Epithelial cell of proximal tubule (primary cell): Measurements from ENCODE around the gene FNDC3B. TPM values are rescaled to one million over a fixed set of nuclear protein-coding genes. Genes with fewer than 3 reads are reported as not detected.
"Not testable (repeated sequence)": the region's sequence is repeated elsewhere in the genome, so short reads cannot be mapped to it uniquely, and the experiment has no call there.

Experiments used
- DNase-seq: peaks from one replicate; pipeline ENCODE4 v3.0.0-alpha.2; 2011; ENCODE audit warnings: low read depth
- H3K4me3 ChIP-seq: 2 replicates; pipeline ENCODE4 v1.5.1; 2011; ENCODE audit warnings: low read depth, mild to moderate bottlenecking, low read length
- total RNA-seq: library from RNA; depleted of rRNA; stranded (reverse); fragments of >200 nt; gene quantifications from 2 replicates; pipeline ENCODE4 v1.2.3, GENCODE V29; 2015
- TF ChIP-seq, protein P1 (sequence below): conservative IDR thresholded peaks from 2 replicates; pipeline ENCODE4 v1.5.1; 2012; ENCODE audit warnings: low read depth, mild to moderate bottlenecking, low read length

The FNDC3B gene
- total RNA-seq = 31.9 and 37.3 TPM in 2 replicates

DNA sequence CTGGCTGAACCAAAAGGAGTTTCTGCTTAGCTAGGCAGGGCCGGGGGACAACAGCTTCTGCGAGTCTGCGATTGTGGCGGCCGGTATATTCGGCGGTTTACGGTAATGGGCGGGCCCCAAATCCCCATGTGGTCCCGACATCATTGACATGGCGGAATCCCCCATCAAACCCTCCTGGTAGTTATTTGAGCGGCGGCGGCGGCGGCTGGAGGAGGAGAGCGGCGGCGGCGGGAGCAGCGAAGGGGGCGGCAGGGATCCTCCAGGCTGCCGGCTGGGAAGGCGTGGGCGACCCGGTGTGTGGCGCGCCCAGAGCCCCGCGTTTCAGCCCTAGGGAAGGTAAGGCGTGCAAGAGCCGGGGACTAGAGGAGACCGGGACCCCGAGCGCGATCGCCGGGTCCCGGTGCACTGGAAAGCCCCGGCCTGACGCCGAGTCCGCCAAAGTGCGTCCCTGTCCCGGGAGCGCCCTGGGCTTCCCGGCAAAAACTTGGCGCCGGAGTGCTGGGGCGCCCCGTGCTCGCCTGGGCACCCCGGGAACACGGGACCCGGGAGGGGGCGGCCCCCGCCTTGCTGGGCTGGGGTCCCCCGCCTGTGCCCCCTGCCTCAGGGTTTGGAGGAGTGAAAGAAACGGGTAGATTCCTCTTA is at the start of gene FNDC3B:
Gene FNDC3B, plus strand, starts transcription at position 143 of the 642 bp plus-strand sequence. CDS start 72,902 bp downstream, outside the sequence.
- peak within 1 kb of the TSS; percentile 96 for H3K4me3 ChIP-seq
- peak; percentile 64 for DNase-seq
- TF ChIP-seq, protein P1, sequence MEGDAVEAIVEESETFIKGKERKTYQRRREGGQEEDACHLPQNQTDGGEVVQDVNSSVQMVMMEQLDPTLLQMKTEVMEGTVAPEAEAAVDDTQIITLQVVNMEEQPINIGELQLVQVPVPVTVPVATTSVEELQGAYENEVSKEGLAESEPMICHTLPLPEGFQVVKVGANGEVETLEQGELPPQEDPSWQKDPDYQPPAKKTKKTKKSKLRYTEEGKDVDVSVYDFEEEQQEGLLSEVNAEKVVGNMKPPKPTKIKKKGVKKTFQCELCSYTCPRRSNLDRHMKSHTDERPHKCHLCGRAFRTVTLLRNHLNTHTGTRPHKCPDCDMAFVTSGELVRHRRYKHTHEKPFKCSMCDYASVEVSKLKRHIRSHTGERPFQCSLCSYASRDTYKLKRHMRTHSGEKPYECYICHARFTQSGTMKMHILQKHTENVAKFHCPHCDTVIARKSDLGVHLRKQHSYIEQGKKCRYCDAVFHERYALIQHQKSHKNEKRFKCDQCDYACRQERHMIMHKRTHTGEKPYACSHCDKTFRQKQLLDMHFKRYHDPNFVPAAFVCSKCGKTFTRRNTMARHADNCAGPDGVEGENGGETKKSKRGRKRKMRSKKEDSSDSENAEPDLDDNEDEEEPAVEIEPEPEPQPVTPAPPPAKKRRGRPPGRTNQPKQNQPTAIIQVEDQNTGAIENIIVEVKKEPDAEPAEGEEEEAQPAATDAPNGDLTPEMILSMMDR = no peak

DNA sequence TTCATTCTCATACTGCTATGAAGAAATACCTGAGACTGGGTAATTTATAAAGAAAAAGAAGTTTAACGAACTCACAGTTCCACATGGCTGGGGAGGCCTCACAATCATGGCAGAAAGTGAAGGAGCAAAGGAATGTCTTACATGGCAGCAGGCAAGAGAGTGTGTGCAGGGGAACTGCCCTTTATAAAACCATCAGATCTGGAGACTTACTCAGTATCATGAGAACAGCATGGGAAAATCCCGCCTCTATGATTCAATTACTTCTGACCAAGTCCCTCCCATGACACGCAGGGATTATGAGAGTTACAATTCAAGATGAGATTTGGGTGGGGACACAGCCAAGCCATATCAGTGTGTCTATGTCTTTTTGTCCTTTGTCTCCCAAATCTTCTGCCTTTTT is 49.1 kb upstream of the FNDC3B start:
- H3K4me3 ChIP-seq, DNase-seq: not testable (repeated sequence)

DNA sequence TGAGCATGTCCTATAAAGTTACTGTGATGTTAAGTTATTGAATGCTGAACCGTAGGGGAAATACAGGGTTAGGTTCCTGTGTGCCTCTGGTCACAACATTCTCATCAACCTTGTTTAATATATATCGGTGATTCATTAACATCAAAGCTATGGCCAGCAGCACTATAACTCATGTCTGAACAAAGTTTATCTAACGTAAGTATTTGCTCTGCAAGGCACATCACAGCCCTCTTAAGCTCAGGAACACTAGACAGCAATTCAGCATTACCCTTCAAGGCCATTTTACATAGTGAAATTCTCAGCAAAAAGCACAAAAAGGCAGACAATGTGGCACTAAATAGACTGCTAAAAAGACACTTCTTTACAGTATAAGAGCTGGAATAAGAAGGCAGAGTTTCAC is 48.2 kb upstream of the FNDC3B start:
- no peak for DNase-seq
- TF ChIP-seq, protein P1 = no peak
- no peak overlapping the region for H3K4me3 ChIP-seq

DNA sequence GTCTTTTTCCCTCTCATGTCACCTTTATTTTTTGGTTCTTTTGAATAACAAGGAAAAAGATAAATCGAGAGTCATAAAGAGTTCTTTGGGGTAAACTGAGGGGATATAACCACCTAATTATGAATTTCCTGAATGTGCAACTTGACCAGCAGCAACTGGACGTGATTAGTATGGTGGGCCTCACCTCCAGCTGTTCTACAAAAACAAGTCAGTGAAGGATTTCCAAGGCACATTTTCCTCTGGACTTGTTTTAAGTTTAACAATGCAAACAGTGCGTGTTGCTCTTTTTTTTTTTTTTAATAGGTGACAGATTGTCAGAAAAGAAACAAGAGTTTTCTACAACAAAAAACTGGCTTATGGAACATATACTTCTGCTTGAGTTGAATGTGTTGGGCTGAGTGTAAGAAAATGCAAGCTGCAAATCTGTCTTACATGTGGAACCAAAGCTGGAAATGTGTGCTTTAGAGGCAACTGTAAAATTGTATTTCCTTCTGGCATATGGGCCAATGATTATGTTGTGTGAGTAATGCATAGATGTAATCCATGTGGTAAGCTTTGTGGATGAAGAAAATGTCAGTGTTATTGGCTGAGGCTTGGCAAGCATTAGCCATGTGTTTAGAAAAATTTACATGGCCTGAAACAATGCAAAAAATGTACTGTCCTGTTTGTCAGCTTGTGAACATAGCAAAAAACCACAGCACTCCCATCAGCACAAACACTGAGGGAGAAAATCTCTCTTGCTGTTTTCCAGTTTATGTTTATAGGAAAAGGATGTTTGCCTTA is 44.5 kb upstream of the FNDC3B start:
- no peak overlapping the region for H3K4me3 ChIP-seq
- TF ChIP-seq, protein P1 = no peak
- no peak for DNase-seq

DNA sequence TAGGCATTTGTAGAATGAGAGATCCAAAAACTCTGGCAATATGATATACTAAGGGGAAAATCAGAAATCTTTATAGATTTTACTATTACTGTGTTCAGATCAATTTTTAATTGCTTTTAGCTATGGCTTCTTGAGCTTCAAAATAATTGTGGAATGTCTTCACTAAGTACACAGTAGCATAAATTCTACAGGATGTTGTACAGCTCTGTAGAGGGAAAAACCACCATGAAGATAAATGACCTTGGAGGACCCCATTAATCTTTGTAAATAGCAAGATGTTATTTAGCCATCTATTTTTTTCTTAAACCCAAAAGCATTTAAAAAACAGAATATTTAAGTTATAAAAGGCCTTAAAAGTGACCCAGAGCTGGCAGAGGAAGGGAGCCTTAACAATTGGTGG is 43.9 kb upstream of the FNDC3B start:
- DNase-seq = no peak
- no peak overlapping the region for H3K4me3 ChIP-seq
- TF ChIP-seq, protein P1 = no peak

DNA sequence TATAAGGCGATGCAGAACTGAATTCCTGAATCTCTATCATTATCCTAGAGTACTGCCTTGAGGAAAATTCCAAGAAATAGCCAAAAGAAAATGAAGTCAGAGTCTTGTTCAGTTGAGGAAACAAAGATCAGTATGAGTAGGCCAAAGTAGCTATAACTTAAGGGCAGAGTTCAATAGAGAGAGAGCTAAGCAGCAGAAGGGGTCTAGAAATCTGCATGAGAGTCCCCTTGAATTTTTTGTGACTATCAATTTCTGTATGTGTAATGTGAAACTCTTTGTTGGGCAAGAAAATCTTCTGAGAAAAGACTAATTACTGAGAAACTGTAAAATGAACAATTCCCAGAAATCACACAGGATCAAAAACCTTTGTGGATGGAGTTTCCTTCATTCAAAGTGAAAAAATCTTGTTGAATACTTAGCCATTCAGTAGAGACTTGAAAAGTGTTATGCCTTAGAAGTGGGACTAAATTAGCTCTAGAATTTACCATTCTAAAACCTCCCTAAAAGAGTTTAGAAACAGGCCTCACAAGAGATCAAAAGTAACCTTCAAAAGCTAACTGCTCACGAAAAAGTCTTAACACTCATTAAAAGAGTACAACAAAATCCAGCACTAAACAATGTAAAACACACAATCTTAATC is 43.1 kb upstream of the FNDC3B start:
- DNase-seq = no peak
- TF ChIP-seq, protein P1 = no peak
- no peak overlapping the region for H3K4me3 ChIP-seq

DNA sequence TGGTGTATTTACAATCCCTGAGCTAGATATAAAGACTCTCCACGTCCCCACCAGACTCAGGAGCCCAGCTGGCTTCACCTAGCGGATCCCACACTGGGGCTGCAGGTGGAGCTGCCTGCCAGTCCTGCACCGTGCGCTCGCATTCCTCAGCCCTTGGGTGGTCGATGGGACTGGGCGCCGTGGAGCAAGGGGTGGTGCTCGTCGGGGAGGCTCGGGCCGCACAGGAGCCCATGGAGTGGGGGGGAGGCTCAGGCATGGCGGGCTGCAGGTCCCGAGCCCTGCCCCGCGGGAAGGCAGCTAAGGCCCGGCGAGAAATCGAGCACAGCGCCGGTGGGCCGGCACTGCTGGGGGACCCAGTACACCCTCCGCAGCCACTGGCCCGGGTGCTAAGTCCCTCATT is 40.6 kb upstream of the FNDC3B start:
- not testable (repeated sequence) for DNase-seq, H3K4me3 ChIP-seq

DNA sequence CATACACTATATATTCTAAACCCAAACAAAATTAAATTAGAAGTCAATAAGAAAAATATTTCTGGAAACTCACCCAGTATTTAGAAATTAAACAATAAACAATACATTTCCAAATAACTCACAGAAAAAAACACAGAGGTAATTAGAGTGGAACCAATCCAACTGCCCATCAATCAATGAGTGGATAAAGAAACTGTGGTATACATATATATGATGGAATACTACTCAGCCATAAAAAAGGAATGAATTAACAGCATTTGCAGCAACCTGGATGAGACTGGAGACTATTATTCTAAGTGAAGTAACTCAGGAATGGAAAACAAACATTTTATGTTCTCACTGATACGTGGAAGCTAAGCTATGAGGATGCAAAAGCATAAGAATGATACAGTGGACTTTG is 37.8 kb upstream of the FNDC3B start:
- DNase-seq, H3K4me3 ChIP-seq: not testable (repeated sequence)
